Embryonic facial prominence (tissue), 1 donor: Measurements from ENCODE around the gene NFIX.

Experiments
- DNase-seq: peaks from one replicate; pipeline ENCODE4 v3.0.0-alpha.2; 2016; ENCODE audit errors: extremely low spot score

NFIX gene

DNA sequence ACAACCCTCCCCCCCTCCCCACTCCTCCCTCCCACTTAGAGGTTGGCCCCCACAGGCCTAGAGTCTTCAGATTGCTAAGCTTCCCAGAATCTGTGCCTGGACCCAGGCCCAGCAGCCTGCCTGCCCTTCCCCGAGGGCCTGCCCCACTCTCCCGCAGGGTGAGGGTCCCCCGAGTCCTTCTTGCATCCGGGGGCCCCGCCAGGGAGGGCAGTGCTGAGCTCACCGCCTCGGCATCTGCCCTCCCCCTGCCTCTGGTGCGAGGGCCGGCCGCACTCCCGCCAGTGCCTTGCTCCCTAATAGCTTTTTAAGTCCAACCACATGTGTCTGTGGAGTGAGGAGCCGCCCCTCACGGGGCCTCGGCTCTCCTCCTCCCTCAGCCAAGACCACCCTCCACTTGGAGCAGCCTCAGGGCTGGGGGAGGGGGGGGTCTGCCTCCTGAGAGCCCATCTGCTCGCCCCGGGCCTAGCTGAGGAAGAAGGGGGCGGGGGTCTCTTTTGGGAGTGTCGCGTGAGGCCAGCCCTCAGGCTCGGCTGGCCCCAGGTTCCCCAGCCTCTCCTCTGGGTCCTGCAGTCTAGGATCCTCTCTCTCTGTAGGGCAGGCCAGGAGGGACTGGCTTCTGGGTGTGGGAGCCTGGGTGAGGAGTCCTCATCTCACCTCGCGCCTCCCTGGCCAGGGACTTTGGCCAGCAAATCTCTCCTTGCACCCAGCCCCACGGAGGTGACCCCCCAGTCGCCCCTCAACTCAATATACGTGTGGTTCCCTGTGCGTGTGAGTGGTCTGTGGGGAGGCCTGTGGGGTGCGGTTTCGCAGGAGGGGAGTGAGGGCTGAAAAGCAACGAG, 60.2 kb downstream of the NFIX start:
- peak; percentile 78 for DNase-seq

GRCh38 chr19:13056052-13056660, 60.9 kb downstream of the NFIX start:
- DNase-seq, result peak; percentile 81

DNA sequence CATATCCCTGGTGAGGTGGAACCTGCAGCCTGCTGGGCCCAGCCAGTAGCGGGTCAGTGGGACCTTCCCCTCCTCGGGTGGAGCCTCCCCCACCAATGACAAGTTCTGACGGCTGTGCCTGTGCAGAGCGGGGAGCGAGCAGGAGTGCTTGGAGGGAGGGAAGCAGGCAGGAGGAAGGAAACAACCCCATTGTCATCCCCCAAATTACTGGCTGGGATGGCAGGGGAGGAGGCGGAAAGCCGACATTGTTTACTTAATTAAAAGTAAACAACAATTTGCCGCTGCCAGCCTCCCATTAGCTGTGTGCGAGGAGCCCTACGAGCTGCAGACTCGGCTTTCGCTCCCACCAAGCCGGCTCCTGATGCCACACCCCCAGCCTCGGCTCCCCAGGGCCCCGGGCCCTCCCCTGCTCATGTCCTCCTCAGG, 61.9 kb downstream of the NFIX start:
- no peak for DNase-seq

GRCh38 chr19:13057744-13058143, 62.5 kb downstream of the NFIX start:
- DNase-seq, result no peak

GRCh38 chr19:13058951-13059660, 63.8 kb downstream of the NFIX start:
- no peak for DNase-seq

DNA sequence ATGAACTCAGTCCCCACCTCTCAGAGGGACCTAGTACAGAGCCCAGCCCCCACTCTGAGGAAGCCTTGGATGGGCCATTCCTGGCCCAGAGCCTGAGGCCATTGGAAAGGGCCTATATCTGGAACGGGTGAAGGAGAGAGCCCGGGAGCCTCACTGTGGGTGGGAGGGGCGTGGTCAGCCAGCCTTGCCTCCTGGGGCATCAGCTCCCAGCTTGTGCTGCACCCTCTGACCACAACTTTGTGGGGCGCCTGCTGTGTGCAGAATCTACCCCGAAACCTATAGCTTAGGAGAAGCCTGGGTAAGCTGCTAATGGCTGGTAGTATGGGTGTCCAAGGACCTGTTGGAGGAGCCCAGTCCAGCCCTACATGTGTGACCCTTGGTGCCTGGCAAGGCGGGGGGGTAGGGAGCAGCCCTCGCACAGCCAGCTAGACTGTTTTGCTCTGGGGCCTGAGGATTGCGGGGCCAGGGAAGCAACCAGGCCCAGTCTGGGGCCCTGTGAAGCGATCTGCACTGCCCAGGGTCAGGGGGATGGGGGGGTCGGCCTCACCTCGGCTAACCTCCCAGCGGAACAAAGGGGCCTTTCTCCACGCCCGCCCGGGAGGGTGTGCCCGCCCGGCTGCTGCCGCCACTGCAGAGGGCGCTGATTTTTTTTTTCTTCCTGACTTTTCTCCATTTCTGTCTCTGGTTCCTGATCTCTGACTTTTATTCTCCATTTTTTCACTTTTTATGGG, 65.1 kb downstream of the NFIX start:
- DNase-seq, result no peak

- DNase-seq, result no peak
Measured at GRCh38 chr19:13060964-13061927, 66.0 kb downstream of the NFIX start.

GRCh38 chr19:13062317-13062716, 67.0 kb downstream of the NFIX start:
- DNase-seq, result no peak

- DNase-seq, result no peak
Measured at GRCh38 chr19:13063461-13064091, 68.3 kb downstream of the NFIX start.

DNA sequence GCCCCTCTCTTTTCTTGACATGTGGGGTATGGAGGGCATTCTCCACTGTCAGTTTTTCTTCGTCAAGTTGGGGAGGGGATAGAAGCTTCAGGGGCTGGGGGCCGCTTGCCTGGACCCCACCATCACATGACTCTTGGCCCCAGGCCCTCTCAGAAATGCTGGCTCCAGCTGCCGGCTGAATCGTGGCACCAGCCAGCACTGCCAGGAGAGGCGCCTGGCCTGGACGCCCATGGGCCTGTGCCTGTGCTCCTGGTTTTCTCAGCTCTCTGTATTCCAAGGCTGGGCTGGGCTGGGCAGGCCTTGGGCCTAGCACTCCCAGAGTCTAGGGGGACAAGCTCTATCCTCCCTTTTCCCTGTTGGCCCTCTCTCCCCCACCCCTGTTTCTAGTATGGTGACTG, 68.8 kb downstream of the NFIX start:
- DNase-seq, result no peak

- DNase-seq, result no peak
Measured at GRCh38 chr19:13066226-13066625, 71.0 kb downstream of the NFIX start.

DNA sequence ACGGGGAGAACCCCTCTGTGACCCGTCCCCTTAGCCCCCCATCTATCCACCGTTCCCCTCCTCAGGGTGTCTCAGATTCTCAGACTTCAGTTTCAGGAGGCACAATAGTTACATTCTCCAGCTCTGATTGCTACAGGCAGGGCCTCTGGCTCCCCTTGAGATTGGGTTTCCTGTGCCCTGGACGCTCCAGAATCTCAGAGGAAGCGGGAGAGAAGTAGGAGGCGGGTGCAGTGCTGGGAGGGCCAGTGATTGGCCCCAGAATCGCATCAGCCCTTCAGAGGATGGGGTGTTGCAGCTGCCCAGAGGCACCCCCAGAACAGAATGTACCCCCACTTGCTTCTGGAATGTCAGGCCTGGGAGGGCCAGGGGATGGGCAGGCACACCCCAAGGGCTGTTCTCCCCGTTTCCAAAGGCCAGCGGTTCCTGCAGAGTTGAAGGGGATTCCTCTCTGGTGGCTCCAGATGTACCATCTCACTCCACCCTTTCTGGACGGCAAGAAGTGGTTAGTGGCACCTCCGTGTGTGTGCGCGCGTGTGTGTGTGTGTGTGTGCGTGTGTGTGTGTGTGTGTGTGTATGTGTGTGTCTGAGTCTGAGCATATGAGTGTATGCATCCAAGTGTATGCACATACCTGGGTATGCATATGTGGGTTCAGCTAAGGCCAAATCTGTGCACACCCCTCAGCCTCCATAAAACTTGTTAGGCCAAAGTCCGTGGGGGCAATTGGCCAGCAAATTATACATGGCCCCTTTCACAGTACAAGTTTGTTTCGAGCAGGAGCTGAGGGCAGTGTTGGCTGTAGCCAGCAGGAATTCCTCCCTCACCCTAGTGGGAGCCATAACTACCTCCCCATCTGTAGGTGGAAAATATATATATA, 71.9 kb downstream of the NFIX start:
- DNase-seq, result no peak

DNA sequence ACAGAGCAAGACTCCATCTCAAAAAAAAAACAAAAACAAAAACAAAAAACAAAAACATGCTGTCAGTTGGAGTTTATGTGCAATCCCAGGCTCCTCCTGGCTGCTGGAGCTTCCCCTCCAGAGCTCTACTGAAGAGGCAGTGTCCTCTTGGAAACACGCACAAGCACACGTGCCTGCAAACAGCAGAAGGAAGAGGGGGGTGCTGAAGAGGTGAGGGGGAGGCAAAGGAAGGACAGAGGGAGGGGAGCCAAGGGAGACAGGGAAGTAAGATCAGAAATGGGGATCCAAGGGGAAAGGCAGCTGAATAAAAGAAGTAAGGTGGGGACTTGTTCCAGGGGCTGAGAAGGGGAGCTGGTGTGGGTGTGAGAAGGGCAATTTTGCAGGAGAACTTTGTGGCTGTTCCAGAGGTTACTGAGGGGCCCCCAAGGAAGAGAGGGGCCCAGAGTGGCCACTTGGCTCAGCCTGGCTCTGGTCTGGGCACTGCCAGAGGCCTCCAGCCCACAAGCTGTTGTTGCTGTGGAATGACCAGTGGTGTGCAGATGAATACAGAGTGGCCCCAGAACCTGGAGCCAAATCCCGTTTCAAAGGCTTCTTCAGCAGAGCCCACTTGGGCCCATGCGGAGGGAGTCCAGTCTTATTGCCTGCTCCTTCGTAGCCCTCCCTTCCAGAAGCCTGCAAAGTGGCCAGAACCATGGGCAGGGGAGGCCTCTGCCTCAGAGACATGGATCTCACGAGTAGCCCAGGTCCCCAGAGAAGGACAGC, 73.0 kb downstream of the NFIX start:
- no peak for DNase-seq

- no peak for DNase-seq
Measured at GRCh38 chr19:13069415-13070359, 74.4 kb downstream of the NFIX start.

GRCh38 chr19:13070425-13071140, 75.3 kb downstream of the NFIX start:
- DNase-seq, result no peak

DNA sequence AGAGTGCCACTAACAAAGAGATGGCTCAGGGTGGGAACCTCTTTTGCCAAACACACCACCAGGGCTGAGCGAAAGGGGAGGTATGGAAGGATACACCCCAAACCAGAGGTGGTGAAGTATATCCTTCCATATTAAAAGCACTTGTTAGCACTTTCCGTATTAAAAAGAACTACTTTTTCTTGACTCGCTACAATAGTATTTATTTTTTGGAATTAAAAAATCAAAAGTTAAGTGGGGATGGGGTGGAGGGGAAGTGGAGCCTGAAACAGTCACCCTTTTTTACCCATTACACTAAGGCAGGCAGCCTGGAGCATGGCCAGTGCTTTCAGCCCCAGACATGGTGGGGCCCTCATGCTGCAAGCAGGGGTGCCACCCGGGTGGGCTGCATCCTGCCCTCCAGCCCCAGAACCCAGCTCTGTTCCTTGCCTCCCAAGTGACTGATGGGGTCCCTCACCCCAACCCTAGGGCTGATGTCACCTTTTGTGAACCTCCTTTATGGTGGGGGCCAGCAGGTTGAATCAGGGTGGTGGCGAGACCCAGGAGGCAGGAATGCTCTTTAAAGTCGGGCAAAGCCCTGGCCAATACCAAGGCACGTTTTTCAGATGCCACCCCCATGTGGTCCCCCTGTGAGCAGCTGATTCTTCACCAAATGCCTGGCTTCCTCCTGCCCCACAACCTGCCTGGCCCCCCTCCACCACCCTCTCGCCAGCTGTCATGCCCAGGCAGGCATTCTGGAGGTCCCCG, 76.3 kb downstream of the NFIX start:
- no peak for DNase-seq
